Neuron (in vitro differentiated cells): ENCODE measurements around the gene ZNF8.

Source experiments
- H2AFZ ChIP-seq: one replicate; pipeline ENCODE4 v1.6.1; 2013; ENCODE audit warnings: low read depth, mild to moderate bottlenecking, inconsistent platforms, low read length, moderate library complexity
- H3K27me3 ChIP-seq: one replicate; pipeline ENCODE4 v1.6.1; 2013; ENCODE audit warnings: low read length; ENCODE audit not compliant: insufficient read depth
- H3K36me3 ChIP-seq: one replicate; pipeline ENCODE4 v1.6.1; 2013; ENCODE audit warnings: low read length; ENCODE audit not compliant: insufficient read depth
- H3K4me1 ChIP-seq: one replicate; pipeline ENCODE4 v1.6.1; 2013; ENCODE audit warnings: low read length; ENCODE audit not compliant: insufficient read depth
- H3K4me3 ChIP-seq: 2 replicates; pipeline ENCODE4 v1.5.1; 2013; ENCODE audit warnings: mild to moderate bottlenecking, low read length, moderate library complexity
- H3K9me3 ChIP-seq: one replicate; pipeline ENCODE4 v1.6.1; 2013; ENCODE audit warnings: low read length

Gene ZNF8

GRCh38 chr19:58275564-58275963 lies 3.2 kb upstream of the ZNF8 start:
- no peak overlapping the region for H2AFZ ChIP-seq
- peaks cover 45% of the 10 kb centered on the region for H3K36me3 ChIP-seq
- H3K27me3 ChIP-seq = no peaks in the 10 kb centered on the region
- no peak overlapping the region for H3K4me3 ChIP-seq
- H3K9me3 ChIP-seq = peaks cover 52% of the 10 kb centered on the region
- peaks cover 9% of the 10 kb centered on the region for H3K4me1 ChIP-seq

- Histone ChIP-seq H3K36me3 (peaks cover 49% of the 10 kb centered on the region), H3K27me3 (no peaks in the 10 kb centered on the region), H3K4me3 (no peak overlapping the region), H3K4me1 (peaks cover 9% of the 10 kb centered on the region), H2AFZ (no peak overlapping the region), H3K9me3 (peaks cover 51% of the 10 kb centered on the region)
These were observed 1.6 kb upstream of the ZNF8 start for GRCh38 chr19:58277197-58277596.

- H3K9me3 ChIP-seq = peaks cover 48% of the 10 kb centered on the region
- peaks cover 9% of the 10 kb centered on the region for H3K4me1 ChIP-seq
- H3K36me3 ChIP-seq = peaks cover 52% of the 10 kb centered on the region
- no peaks in the 10 kb centered on the region for H3K27me3 ChIP-seq
- H3K4me3 ChIP-seq = peak overlapping the region; percentile 73
- H2AFZ ChIP-seq = peak overlapping the region; percentile 74
These were observed 811 bp upstream of the ZNF8 start for GRCh38 chr19:58277748-58278540.

GRCh38 chr19:58279042-58279924 lies 528 bp downstream of the ZNF8 start:
- Histone ChIP-seq H3K27me3 (no peaks in the 10 kb centered on the region), H3K9me3 (peaks cover 51% of the 10 kb centered on the region), H3K36me3 (peaks cover 54% of the 10 kb centered on the region), H2AFZ (no peak overlapping the region), H3K4me3 (peak overlapping the region; percentile 73), H3K4me1 (peaks cover 9% of the 10 kb centered on the region)

- H3K36me3 ChIP-seq = peaks cover 53% of the 10 kb centered on the region
- H3K4me3 ChIP-seq = peak overlapping the region; percentile 73
- no peaks in the 10 kb centered on the region for H3K27me3 ChIP-seq
- H2AFZ ChIP-seq = no peak overlapping the region
- peaks cover 52% of the 10 kb centered on the region for H3K9me3 ChIP-seq
- peaks cover 9% of the 10 kb centered on the region for H3K4me1 ChIP-seq
These were observed 1.2 kb downstream of the ZNF8 start for GRCh38 chr19:58279925-58280316.

GRCh38 chr19:58284199-58284598 lies 5.4 kb downstream of the ZNF8 start:
- H3K4me1 ChIP-seq = peaks cover 9% of the 10 kb centered on the region
- peaks cover 74% of the 10 kb centered on the region for H3K9me3 ChIP-seq
- H3K36me3 ChIP-seq = peaks cover 78% of the 10 kb centered on the region
- H2AFZ ChIP-seq = no peak overlapping the region
- no peaks in the 10 kb centered on the region for H3K27me3 ChIP-seq
- H3K4me3 ChIP-seq = no peak overlapping the region

GRCh38 chr19:58291943-58292342 lies 13.2 kb downstream of the ZNF8 start:
- Histone ChIP-seq H3K4me3 (no peak overlapping the region), H3K27me3 (no peaks in the 10 kb centered on the region), H3K4me1 (no peaks in the 10 kb centered on the region), H2AFZ (no peak overlapping the region), H3K9me3 (peaks cover 88% of the 10 kb centered on the region), H3K36me3 (peaks cover 93% of the 10 kb centered on the region)

GRCh38 chr19:58294743-58295374 lies 16.1 kb downstream of the ZNF8 start:
- H3K4me1 ChIP-seq = no peaks in the 10 kb centered on the region
- H2AFZ ChIP-seq = no peak overlapping the region
- H3K36me3 ChIP-seq = peaks cover 89% of the 10 kb centered on the region
- peaks cover 75% of the 10 kb centered on the region for H3K9me3 ChIP-seq
- H3K27me3 ChIP-seq = no peaks in the 10 kb centered on the region
- no peak overlapping the region for H3K4me3 ChIP-seq

- H3K9me3 ChIP-seq = peaks cover 79% of the 10 kb centered on the region
- no peaks in the 10 kb centered on the region for H3K27me3 ChIP-seq
- H2AFZ ChIP-seq = no peak overlapping the region
- H3K36me3 ChIP-seq = peaks cover 92% of the 10 kb centered on the region
- no peak overlapping the region for H3K4me3 ChIP-seq
- no peaks in the 10 kb centered on the region for H3K4me1 ChIP-seq
These were observed 17.3 kb downstream of the ZNF8 start for GRCh38 chr19:58296104-58296503.

- H3K4me1 ChIP-seq = peaks cover 3% of the 10 kb centered on the region
- no peaks in the 10 kb centered on the region for H3K27me3 ChIP-seq
- H3K4me3 ChIP-seq = no peak overlapping the region
- H3K9me3 ChIP-seq = peaks cover 38% of the 10 kb centered on the region
- H3K36me3 ChIP-seq = peaks cover 60% of the 10 kb centered on the region
- H2AFZ ChIP-seq = no peak overlapping the region
These were observed 21.9 kb downstream of the ZNF8 start for GRCh38 chr19:58300620-58301019.

GRCh38 chr19:58304255-58304654 lies 25.5 kb downstream of the ZNF8 start:
- no peaks in the 10 kb centered on the region for H3K27me3 ChIP-seq
- H2AFZ ChIP-seq = no peak overlapping the region
- no peak overlapping the region for H3K4me3 ChIP-seq
- H3K4me1 ChIP-seq = peaks cover 10% of the 10 kb centered on the region
- H3K9me3 ChIP-seq = peaks cover 22% of the 10 kb centered on the region
- H3K36me3 ChIP-seq = peaks cover 60% of the 10 kb centered on the region

GRCh38 chr19:58304748-58305064 lies 26.0 kb downstream of the ZNF8 start:
- H3K9me3 ChIP-seq = peaks cover 21% of the 10 kb centered on the region
- H3K27me3 ChIP-seq = no peaks in the 10 kb centered on the region
- H2AFZ ChIP-seq = no peak overlapping the region
- peaks cover 62% of the 10 kb centered on the region for H3K36me3 ChIP-seq
- H3K4me3 ChIP-seq = peak overlapping the region; percentile 85
- peaks cover 10% of the 10 kb centered on the region for H3K4me1 ChIP-seq
